ENCODE measurements around the gene DCUN1D3. TPM values are rescaled to one million over a fixed set of nuclear protein-coding genes. Genes with fewer than 3 reads are reported as not detected.
"Not testable (repeated sequence)": the region's sequence is repeated elsewhere in the genome, so short reads cannot be mapped to it uniquely, and the experiment has no call there.

DCUN1D3 gene
- total RNA-seq, result 18.8 TPM in 2 replicates
- polyA plus RNA-seq (2012), result 21.7 TPM

DNA sequence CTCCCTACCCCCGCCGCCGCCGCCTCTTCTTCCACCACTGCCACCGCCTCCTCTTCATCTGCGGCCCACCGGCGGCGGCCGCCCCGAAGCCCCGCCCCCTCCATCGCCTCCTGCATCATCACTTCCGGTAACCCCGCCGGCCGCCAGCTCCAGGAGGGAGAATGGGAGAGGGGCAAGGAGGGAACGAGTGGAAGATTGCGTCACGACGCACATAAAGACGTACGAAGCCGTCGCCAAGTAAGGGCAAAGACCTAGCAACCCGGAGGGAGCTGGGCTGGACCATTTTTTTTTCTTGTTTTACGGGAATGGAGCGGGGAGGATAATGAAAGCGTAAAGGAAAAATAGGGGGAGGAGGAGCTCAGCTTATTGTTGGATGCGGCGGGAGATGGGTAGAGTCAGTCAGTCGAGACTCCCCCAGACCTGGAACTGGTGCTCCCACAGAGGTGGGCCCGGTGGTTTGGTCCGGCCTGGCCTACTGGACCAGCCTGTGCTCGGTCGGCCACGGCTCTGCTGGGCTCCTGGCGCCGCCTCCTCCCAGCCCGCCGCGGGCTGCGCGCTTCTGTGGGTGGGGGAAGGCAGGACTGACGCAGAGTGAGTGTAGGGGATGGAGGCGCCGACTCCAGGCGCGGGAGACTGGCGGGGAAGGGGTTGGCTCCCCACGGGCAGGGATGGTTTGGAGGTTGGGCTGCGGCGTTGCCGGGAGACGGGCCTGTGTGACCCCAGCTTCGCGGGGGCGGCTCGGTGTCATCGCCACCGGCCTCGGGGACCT lies at the start of gene DCUN1D3, which contains the start of gene LYRM1:
Gene DCUN1D3, minus strand, starts transcription at position 60 of the 769 bp plus-strand sequence. CDS start 37,820 bp downstream, outside the sequence.
Gene LYRM1, plus strand, starts transcription at position 473 of the 769 bp plus-strand sequence. CDS start 14,785 bp downstream, outside the sequence.
- peak; percentile 99 for DNase-seq (ENCODE audit: low read depth)

GRCh38 chr16:20949660-20950059 lies 49.5 kb upstream of the DCUN1D3 start:
- no peak for DNase-seq (ENCODE audit: low read depth)

GRCh38 chr16:20948444-20948843 lies 48.3 kb upstream of the DCUN1D3 start:
- DNase-seq (ENCODE audit: low read depth), result no peak

DNA sequence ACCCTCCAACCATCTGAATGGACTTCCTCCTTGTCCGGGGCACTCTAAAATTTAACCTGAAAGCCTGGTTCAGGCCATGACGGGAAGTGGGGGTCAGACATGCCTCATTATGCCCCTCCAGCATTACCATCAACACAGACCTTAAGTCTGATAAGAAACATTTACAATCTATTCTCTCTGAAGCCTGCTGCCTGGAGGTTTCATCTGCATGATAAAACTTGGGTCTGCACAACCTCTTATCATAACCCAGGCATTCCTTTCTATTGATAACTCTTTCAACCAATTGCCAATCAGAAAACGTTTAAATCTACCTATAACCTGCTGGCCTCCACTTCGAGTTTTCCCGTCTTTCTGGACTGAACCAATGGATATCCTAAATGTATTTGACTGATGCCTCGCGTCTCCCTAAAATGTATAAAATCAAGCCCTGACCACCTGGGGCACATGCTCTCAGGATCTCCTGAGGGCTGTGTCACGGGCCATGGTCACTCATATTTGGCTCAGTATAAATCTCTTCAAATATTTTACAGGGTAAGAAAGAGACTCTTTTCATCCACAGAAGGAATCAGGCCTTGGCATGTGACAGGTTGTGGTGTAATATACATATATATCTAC lies 46.0 kb upstream of the DCUN1D3 start:
- no peak for DNase-seq (ENCODE audit: low read depth)

DNA sequence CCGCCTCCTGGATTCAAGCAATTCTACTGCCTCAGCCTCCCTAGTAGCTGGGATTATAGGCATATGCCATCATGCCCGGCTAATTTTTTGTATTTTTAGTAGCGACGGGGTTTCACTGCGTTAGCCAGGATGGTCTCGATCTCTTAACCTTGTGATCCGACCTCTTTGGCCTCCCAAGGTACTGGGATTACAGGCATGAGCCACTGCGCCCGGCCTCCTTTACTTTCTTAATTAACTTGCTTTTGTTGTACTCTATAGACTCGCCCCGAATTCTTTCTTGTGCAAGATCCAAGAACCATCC lies 45.4 kb upstream of the DCUN1D3 start:
- DNase-seq (ENCODE audit: low read depth), result not testable (repeated sequence)

GRCh38 chr16:20944861-20945574 lies 44.9 kb upstream of the DCUN1D3 start:
- DNase-seq (ENCODE audit: low read depth), result no peak

- no peak for DNase-seq (ENCODE audit: low read depth)
These were observed 42.1 kb upstream of the DCUN1D3 start for GRCh38 chr16:20942256-20942655.

- DNase-seq (ENCODE audit: low read depth), result no peak
These were observed 41.4 kb upstream of the DCUN1D3 start for GRCh38 chr16:20941636-20941926.

DNA sequence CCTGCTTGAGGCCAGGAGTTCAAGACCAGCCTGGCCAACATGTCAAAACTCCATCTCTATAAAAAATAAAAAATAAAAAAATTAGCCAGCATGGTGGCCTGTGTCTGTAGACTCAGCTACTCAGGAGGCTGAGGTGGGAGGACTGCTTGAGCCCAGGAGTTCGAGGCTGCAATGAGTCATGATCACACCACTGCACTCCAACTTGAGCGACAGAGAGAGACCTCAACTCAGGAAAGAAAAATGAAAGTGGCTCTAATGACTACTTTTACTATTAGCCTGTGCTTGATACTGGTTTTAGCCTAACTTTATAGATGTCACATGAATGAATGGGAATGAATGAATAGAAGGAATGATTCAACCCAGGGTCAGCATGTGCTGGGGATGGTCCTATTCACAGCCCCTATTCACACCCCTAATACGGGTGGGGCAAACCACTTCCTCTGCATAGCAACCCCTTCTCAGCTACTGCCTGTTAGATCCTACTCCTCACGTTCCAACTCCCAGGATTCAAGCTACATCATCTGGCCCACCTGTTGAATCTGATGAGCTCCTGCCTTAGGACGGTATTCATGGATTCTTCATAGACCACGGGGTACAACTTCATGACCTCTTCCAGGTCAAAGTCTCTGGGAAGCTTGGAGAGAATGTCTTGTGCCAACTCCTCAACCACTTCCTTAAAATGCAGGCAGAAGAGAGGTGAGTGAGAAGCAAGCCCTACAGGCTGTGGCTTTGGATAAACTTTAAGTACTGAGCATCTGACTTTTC lies 40.9 kb upstream of the DCUN1D3 start:
- no peak for DNase-seq (ENCODE audit: low read depth)

GRCh38 chr16:20939611-20940010 lies 39.5 kb upstream of the DCUN1D3 start:
- no peak for DNase-seq (ENCODE audit: low read depth)

GRCh38 chr16:20938426-20938825 lies 38.3 kb upstream of the DCUN1D3 start:
- DNase-seq (ENCODE audit: low read depth), result no peak

DNA sequence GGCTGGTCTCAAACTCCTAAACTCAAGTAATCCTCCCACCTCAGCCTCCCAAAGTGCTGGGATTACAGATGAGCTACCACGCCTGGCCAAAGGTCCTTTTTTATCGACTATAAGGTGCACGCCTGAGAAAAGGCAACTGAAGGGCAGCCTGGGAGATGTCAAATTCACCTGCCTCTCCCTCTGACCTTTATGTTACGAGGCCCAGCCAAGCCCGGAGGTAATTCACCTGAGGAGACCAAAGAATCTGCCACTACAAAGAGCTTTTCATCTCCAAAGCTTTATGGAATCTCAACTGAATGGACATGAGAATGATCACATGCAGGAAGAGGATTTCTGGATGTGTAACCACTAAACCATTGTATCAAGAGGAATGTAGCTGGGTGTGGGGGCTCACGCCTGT lies 37.6 kb upstream of the DCUN1D3 start:
- no peak for DNase-seq (ENCODE audit: low read depth)

DNA sequence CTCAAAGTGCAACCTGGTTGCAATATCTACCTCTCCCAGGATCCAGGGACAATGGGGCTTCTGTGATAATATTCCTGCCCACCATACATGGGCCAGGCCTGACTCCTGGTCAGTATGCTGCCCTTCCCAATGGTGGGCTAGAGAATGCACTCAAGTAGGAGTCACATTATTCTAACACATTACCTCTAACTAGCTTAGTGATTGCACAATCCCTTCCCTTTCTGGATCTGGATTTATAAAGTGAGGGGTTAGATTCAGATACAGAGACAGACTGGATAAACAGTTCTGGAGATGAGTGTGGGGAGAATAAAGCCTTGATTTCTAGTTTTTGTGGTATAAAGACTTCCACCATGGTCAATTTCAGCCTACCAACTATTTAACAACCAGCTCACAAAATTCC lies 33.4 kb upstream of the DCUN1D3 start:
- no peak for DNase-seq (ENCODE audit: low read depth)

DNA sequence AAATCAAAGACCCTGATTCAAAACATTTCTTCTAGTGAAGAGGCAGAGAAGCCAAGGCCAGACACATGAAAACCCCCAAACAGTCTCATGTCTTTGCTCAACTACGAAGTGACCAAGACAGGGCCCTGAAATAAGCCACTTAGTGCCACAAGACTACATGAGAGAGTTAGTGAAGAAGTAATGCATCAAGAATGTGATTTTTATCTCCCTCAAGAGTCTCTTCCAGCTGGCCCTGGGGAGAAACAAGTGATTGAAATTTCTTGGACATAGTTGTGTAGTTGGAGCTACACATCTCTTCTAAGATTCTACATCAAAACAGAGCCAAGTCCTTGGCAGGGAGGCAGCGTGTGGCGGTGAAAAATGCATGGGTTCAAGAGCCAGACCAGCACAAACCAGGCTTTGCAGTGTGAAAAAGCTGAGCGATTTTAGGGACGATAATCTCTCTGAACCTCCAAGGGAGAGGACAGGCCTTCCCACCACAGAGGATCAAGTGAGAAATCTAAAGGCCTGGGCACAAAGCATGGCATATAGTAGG lies 31.0 kb upstream of the DCUN1D3 start:
- no peak for DNase-seq (ENCODE audit: low read depth)

DNA sequence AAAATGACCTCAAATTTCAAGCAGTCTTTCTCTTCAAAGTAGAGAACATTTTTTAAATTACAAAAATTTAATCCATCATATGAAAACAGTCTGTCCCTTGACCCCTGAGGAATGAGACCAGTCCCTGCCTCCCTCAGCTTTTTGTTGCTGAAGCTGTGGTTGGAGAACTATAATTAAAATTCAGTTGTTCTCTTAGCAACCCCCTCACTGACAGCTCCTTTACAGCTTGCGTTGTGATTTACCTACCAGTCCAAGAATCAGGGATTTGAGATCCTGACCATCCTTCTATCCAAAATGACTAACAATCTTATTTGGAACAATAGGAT lies 30.2 kb upstream of the DCUN1D3 start:
- no peak for DNase-seq (ENCODE audit: low read depth)

GRCh38 chr16:20929676-20930364 lies 29.7 kb upstream of the DCUN1D3 start:
- peak; percentile 72 for DNase-seq (ENCODE audit: low read depth)

DNA sequence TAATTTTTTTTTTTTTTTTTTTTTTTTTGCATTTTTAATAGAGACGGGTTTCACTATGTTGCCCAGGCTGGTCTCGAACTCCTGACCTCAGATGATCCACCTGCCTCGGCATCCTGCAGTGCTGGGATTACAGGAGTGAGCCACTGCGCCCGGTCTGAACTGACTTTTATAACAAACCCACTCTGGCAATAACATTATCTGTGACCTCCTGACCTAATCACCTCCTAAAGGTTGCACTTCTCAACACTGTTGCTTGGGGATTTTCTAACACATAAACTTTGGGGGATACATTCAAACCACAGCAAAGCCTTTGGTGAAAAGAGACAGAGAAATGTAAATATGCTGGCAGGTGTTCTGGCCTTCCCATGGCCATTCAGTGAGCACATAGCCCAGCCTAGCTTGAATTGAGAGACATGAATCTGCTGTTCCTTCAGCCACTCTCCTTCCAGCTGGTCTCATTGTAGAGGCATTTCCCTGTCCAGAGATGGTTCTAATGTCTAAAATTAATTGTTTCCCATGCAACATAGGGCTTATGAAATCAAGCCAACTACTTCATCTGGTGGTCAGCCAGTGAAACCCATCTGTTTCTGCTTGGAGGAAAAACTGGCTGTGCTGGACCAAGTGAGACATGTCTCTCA lies 28.7 kb upstream of the DCUN1D3 start:
- peak; percentile 68 for DNase-seq (ENCODE audit: low read depth)

DNA sequence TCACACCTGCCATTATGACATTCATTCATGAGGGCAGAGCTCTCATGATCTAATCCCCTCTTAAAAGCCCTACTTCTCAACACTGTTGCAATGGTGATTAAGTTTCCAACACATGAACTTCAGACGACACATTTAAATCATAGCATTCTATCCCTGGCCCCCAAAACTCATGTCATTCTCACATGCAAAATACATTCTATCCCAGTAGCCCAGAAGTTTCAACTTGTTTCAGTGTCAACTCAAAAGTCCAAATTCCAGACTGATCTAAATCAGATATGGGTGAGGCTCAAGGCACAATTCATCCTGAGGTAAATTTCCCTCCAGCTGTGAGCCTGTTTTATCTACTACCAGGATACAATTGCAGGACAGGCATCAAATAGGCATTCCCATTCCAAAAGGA lies 25.6 kb upstream of the DCUN1D3 start:
- DNase-seq (ENCODE audit: low read depth), result no peak

DNA sequence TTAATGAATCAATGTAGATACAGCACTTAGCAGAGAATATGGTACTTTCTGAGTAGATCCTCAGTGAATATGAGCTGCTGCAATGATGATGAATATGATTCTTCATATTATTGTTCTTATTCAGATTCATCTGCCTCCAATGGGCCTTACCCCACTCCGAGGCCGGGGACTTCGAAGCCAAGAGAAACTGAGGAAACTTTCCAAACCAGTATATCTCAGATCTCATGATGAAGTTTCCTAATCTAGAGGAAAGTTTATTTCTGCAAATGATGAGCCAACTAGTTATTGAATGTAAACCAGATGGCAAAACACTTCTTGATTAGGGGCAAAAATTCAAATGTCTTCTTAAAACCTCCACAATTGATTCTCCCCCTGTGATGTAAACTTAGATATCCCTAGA lies 23.7 kb upstream of the DCUN1D3 start:
- no peak for DNase-seq (ENCODE audit: low read depth)

DNA sequence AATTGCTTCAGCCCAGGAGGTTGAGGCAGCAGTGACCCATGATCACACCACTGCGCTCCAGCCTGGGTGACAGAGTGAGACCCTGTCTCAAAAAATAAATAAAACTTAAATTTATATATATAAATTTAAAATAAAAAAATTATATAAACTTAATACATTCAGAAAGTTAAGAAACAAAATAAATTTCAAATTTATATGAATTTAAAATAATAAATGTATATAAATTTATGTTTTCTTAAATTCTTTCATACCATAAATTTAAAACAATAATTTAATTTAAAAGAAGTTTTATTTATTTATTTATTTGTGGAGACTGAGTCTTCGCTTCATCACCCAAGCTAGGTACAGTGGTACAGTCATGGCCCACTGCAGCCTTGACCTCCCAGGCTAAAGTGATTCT lies 20.6 kb upstream of the DCUN1D3 start:
- no peak for DNase-seq (ENCODE audit: low read depth)

DNA sequence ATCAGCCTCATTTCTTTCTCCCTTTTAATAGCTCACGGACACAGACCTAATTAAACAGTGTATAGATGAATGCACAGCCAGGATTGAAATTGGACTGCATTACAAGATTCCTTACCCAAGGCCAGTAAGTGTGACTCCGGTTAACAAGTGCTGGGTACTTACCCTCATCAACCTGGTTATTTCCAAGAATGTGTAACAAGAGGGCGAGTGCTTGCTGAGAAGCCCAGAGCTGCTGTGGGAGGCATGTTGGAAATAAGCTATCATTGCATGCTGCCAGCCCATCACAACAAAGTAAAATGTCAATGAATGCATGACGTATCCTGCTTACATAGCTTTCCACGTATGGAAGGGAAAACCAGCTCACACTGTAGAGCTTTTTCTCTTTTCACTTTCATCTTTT lies 19.9 kb upstream of the DCUN1D3 start:
- no peak for DNase-seq (ENCODE audit: low read depth)

Data from myocyte (in vitro differentiated cells).